ENCODE measurements around the gene PCDHGB6. TPM values are rescaled to one million over a fixed set of nuclear protein-coding genes. Genes with fewer than 3 reads are reported as not detected.

Gene PCDHGB6
- total and polyA plus RNA-seq, 2 donors (not counting 3 experiments of a cell fraction or from before 2014, with no cell fraction given) = 2.3 to 4.8 TPM

GRCh38 chr5:141434006-141434405 is 26.2 kb downstream of the PCDHGB6 start:
- Histone ChIP-seq H3K4me1 (ENCODE audit: control insufficient read depth, extremely low read depth, insufficient read depth, low read length) (peaks cover 17% of the 10 kb centered on the region), H3K9me1 (replicated peaks; ENCODE audit: control insufficient read depth, extremely low read depth, insufficient read depth, low read length) (no peaks in the 10 kb centered on the region), H3K4me3 (replicated peaks in 1 of 3; ENCODE audit: insufficient read depth in 1 of 3, low read depth in 1 of 3, low read length in 3 of 3) (no peak overlapping the region), H3K9ac (replicated peaks; ENCODE audit: extremely low read depth, insufficient read depth, low read length) (no peak overlapping the region), H3K4me2 (ENCODE audit: insufficient read depth, low read length) (no peak overlapping the region), H4K20me1 (replicated peaks; ENCODE audit: control insufficient read depth, extremely low read depth, insufficient read depth, low read length) (no peaks in the 10 kb centered on the region), H2AFZ (ENCODE audit: low read depth, low read length) (no peak overlapping the region), H3K27me3 (ENCODE audit: control insufficient read depth in 2 of 2, insufficient read depth in 2 of 2, low read length in 2 of 2) (peaks cover 15 to 20% of the 10 kb centered on the region in 2 experiments), H3K79me2 (ENCODE audit: control insufficient read depth, insufficient read depth, low read length) (no peaks in the 10 kb centered on the region), H3K9me3 (replicated peaks; ENCODE audit: control insufficient read depth, insufficient read depth, low read length) (no peaks in the 10 kb centered on the region), H3K36me3 (ENCODE audit: control insufficient read depth in 2 of 2, extremely low read depth in 1 of 2, insufficient read depth in 2 of 2, low read length in 2 of 2) (no peaks in the 10 kb centered on the region), H3K27ac (ENCODE audit: insufficient read depth, low read depth, low read length) (no peak overlapping the region)
- CTCF ChIA-PET = interaction anchor here (1.0 to 6.8 kb wide), 3 partner anchors 13 to 77 kb away, joined by 3 to 158 read pairs (median 4); partner anchors contain the start of genes PCDHGA11 and PCDHGC3
- intact Hi-C loops (cut with micrococcal nuclease) = no loop called here
- DNase-seq (ENCODE audit: low read depth, low spot score) (no peak), FAIRE-seq (no peak)
- POLR2A ChIA-PET = no interaction called here
- TF ChIP-seq MYC (IDR thresholded peaks at IDR 0.05; ENCODE audit: low read depth, low read length) (no peak), CTCF (IDR thresholded peaks at IDR 0.05; ENCODE audit: extremely low read depth in 1 of 2, insufficient read depth in 1 of 2, low read depth in 1 of 2, low read length in 2 of 2) (no peak), POLR2AphosphoS5 (IDR thresholded peaks at IDR 0.05; ENCODE audit: insufficient read depth, low read depth, low read length) (no peak), EZH2 (IDR thresholded peaks at IDR 0.05; ENCODE audit: borderline replicate concordance, low read depth, low read length, severe bottlenecking) (no peak), JUN (IDR thresholded peaks at IDR 0.05; ENCODE audit: borderline replicate concordance, insufficient read depth, insufficient read length, low read depth) (no peak), FOS (IDR thresholded peaks at IDR 0.05; ENCODE audit: borderline replicate concordance, insufficient read depth, low read length) (no peak), POLR2A (IDR thresholded peaks at IDR 0.05; ENCODE audit: low read depth, low read length) (no peak), GATA2 (IDR thresholded peaks at IDR 0.05; ENCODE audit: insufficient read depth, insufficient read length, low read depth, low read length) (no peak), MAX (IDR thresholded peaks at IDR 0.05; ENCODE audit: insufficient read depth, insufficient read length) (no peak)
- BruUV-seq (replicated peaks) = no TSS peak
- dilution Hi-C loops (cut with MboI; ENCODE audit: extremely low pct_ligation_motif_present, low sequenced_read_pairs) = no loop called here
